SK-N-SH treated with all-trans-retinoic acid at 6 μM for 48 hours (cell line): ENCODE data around the gene RFX4.

Experiments used
- ATAC-seq: fragments of 200-7000 bp; cut with Tn5 transposase; 3 replicates; pipeline ENCODE4 v1.9.1; 2020; ENCODE audit warnings: mild to moderate bottlenecking, moderate library complexity
- ARNTL ChIP-seq: fragments of 450-650 bp; formaldehyde crosslinking; IDR thresholded peaks from 2 replicates; pipeline ENCODE4 v1.5.0; 2020; ENCODE audit warnings: low read depth, mild to moderate bottlenecking, moderate library complexity, borderline replicate concordance
- BACH2 ChIP-seq: fragments of 250-450 bp; sonication (Bioruptor Pico); IDR thresholded peaks from 2 replicates; pipeline ENCODE4 v1.9.0; 2021; ENCODE audit warnings: mild to moderate bottlenecking, borderline replicate concordance
- ESRRG ChIP-seq: fragments of 250-450 bp; sonication (Bioruptor Pico); IDR thresholded peaks from 2 replicates; pipeline ENCODE4 v1.6.1; 2021; ENCODE audit warnings: mild to moderate bottlenecking
- GLIS3 ChIP-seq: fragments of 250-450 bp; sonication (Bioruptor Pico); IDR thresholded peaks from 2 replicates; pipeline ENCODE4 v1.5.0; 2020; ENCODE audit warnings: mild to moderate bottlenecking, moderate library complexity
- ISL1 ChIP-seq: fragments of 250-450 bp; sonication (Bioruptor Pico); IDR thresholded peaks from 2 replicates; pipeline ENCODE4 v2.1.2; 2022; ENCODE audit warnings: mild to moderate bottlenecking, moderate library complexity
- OSR1 ChIP-seq: fragments of 250-450 bp; sonication (Bioruptor Pico); IDR thresholded peaks from 2 replicates; pipeline ENCODE4 v1.8.0; 2022; ENCODE audit warnings: moderate library complexity, mild to moderate bottlenecking, inconsistent platforms
- PPARA ChIP-seq: fragments of 250-450 bp; sonication (Bioruptor Pico); IDR thresholded peaks from 2 replicates; pipeline ENCODE4 v1.5.0; 2020; ENCODE audit warnings: mild to moderate bottlenecking, borderline replicate concordance
- SNAI2 ChIP-seq: fragments of 250-450 bp; sonication (Bioruptor Pico); IDR thresholded peaks from 2 replicates; pipeline ENCODE4 v1.5.0; 2020; ENCODE audit warnings: mild to moderate bottlenecking, moderate library complexity
- TCF4 ChIP-seq: fragments of 250-450 bp; sonication (Bioruptor Pico); IDR thresholded peaks from 2 replicates; pipeline ENCODE4 v1.8.0; 2021; ENCODE audit warnings: mild to moderate bottlenecking, moderate library complexity, borderline replicate concordance
- TOX ChIP-seq: fragments of 250-450 bp; sonication (Bioruptor Pico); IDR thresholded peaks from 2 replicates; pipeline ENCODE4 v1.8.0; 2021; ENCODE audit warnings: mild to moderate bottlenecking, moderate library complexity, borderline replicate concordance
- ZC3H10 ChIP-seq: fragments of 250-450 bp; sonication (Bioruptor Pico); IDR thresholded peaks from 2 replicates; pipeline ENCODE4 v1.5.1; 2021; ENCODE audit warnings: mild to moderate bottlenecking, moderate library complexity
- ZFP3 ChIP-seq: fragments of 250-450 bp; sonication (Bioruptor Pico); IDR thresholded peaks from 2 replicates; pipeline ENCODE4 v1.5.0; 2020; ENCODE audit warnings: mild to moderate bottlenecking, moderate library complexity
- ZFP30 ChIP-seq: fragments of 450-650 bp; formaldehyde crosslinking; IDR thresholded peaks from 2 replicates; pipeline ENCODE4 v1.5.0; 2022; ENCODE audit warnings: mild to moderate bottlenecking, moderate library complexity
- ZNF565 ChIP-seq: fragments of 450-650 bp; formaldehyde crosslinking; conservative IDR thresholded peaks from 2 replicates; pipeline ENCODE4 v1.5.0; 2020; ENCODE audit warnings: low read depth, mild to moderate bottlenecking, moderate library complexity
- ZNF70 ChIP-seq: fragments of 450-650 bp; formaldehyde crosslinking; IDR thresholded peaks from 2 replicates; pipeline ENCODE4 v1.5.0; 2020; ENCODE audit warnings: mild to moderate bottlenecking, moderate library complexity
- ZNF8 ChIP-seq: fragments of 450-650 bp; formaldehyde crosslinking; IDR thresholded peaks from 2 replicates; pipeline ENCODE4 v1.5.0; 2020; ENCODE audit warnings: mild to moderate bottlenecking, moderate library complexity
- TF ChIP-seq, protein P1 (sequence below): fragments of 250-450 bp; sonication (Bioruptor Pico); IDR thresholded peaks from 2 replicates; pipeline ENCODE4 v1.5.1; 2021; ENCODE audit warnings: mild to moderate bottlenecking, moderate library complexity
- TF ChIP-seq, protein P2 (sequence below): fragments of 250-450 bp; sonication (Bioruptor Pico); IDR thresholded peaks from 2 replicates; pipeline ENCODE4 v1.5.0; 2020; ENCODE audit warnings: mild to moderate bottlenecking, moderate library complexity
- TF ChIP-seq, protein P3 (sequence below): fragments of 250-450 bp; sonication (Bioruptor Pico); IDR thresholded peaks from 2 replicates; pipeline ENCODE4 v1.8.0; 2020; ENCODE audit warnings: mild to moderate bottlenecking, moderate library complexity, borderline replicate concordance
- TF ChIP-seq, protein P4 (sequence below): fragments of 250-450 bp; sonication (Bioruptor Pico); IDR thresholded peaks from 2 replicates; pipeline ENCODE4 v1.8.0; 2021; ENCODE audit warnings: low read depth, mild to moderate bottlenecking, moderate library complexity, borderline replicate concordance

The RFX4 gene

DNA sequence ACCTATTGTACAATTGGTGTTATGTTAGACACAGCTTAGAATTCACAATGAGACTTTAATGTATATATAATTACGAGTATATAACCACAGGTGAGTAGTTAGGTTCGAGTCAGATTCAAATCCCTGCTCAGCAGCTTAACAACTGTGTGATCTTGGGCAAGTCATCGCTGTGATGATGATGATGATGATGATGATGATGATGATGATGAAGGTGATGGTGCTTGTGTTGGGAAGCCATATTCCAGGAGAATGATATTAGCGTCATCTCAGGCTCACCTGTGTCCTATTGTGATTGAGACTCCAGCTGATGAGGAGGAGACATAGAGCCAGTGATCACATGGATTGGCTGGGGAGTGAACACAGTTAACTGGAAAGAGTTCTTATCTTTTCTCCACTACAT, 16.5 kb downstream of the RFX4 start (continued):
- TF ChIP-seq, protein P1, sequence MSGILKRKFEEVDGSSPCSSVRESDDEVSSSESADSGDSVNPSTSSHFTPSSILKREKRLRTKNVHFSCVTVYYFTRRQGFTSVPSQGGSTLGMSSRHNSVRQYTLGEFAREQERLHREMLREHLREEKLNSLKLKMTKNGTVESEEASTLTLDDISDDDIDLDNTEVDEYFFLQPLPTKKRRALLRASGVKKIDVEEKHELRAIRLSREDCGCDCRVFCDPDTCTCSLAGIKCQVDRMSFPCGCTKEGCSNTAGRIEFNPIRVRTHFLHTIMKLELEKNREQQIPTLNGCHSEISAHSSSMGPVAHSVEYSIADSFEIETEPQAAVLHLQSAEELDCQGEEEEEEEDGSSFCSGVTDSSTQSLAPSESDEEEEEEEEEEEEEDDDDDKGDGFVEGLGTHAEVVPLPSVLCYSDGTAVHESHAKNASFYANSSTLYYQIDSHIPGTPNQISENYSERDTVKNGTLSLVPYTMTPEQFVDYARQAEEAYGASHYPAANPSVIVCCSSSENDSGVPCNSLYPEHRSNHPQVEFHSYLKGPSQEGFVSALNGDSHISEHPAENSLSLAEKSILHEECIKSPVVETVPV (CRISPR knock-in tag), result no peak
- no peak for TF ChIP-seq TCF4 (CRISPR knock-in tag)
- no peak for TF ChIP-seq OSR1 (CRISPR knock-in tag)
- TF ChIP-seq PPARA (CRISPR knock-in tag), result no peak
- no peak for TF ChIP-seq ESRRG (CRISPR knock-in tag)
- TF ChIP-seq ZC3H10, result no peak

DNA sequence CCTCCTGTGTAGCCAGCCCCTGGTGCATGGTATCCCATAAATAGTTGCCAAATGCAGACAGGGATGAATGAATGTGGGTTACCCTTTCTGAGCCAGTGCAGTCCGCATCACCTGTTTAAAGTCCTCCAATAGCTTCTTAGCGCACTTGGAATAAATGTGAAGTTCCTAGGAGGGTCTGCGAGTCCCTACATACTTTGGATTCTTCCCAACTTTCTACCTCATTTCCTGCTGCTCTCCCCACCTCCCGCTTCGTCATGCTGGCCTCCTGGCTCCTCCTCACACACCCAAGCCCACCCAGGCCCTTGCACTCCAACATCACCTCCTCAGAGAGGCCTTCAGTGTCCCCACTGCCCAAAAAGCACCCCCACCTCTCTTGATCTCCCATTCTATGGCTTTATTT, 17.7 kb downstream of the RFX4 start:
- no peak for ATAC-seq
- TF ChIP-seq SNAI2 (CRISPR knock-in tag) (no peak), ISL1 (CRISPR knock-in tag) (no peak), ZFP30 (CRISPR knock-in tag) (no peak), BACH2 (no peak), TOX (no peak), ARNTL (CRISPR knock-in tag) (no peak), ZFP3 (no peak), ZNF565 (no peak), GLIS3 (no peak), ZNF8 (CRISPR knock-in tag) (no peak), TCF4 (CRISPR knock-in tag) (no peak)
- TF ChIP-seq, protein P2, sequence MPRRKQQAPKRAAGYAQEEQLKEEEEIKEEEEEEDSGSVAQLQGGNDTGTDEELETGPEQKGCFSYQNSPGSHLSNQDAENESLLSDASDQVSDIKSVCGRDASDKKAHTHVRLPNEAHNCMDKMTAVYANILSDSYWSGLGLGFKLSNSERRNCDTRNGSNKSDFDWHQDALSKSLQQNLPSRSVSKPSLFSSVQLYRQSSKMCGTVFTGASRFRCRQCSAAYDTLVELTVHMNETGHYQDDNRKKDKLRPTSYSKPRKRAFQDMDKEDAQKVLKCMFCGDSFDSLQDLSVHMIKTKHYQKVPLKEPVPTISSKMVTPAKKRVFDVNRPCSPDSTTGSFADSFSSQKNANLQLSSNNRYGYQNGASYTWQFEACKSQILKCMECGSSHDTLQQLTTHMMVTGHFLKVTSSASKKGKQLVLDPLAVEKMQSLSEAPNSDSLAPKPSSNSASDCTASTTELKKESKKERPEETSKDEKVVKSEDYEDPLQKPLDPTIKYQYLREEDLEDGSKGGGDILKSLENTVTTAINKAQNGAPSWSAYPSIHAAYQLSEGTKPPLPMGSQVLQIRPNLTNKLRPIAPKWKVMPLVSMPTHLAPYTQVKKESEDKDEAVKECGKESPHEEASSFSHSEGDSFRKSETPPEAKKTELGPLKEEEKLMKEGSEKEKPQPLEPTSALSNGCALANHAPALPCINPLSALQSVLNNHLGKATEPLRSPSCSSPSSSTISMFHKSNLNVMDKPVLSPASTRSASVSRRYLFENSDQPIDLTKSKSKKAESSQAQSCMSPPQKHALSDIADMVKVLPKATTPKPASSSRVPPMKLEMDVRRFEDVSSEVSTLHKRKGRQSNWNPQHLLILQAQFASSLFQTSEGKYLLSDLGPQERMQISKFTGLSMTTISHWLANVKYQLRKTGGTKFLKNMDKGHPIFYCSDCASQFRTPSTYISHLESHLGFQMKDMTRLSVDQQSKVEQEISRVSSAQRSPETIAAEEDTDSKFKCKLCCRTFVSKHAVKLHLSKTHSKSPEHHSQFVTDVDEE (CRISPR knock-in tag), result no peak
- TF ChIP-seq, protein P3, sequence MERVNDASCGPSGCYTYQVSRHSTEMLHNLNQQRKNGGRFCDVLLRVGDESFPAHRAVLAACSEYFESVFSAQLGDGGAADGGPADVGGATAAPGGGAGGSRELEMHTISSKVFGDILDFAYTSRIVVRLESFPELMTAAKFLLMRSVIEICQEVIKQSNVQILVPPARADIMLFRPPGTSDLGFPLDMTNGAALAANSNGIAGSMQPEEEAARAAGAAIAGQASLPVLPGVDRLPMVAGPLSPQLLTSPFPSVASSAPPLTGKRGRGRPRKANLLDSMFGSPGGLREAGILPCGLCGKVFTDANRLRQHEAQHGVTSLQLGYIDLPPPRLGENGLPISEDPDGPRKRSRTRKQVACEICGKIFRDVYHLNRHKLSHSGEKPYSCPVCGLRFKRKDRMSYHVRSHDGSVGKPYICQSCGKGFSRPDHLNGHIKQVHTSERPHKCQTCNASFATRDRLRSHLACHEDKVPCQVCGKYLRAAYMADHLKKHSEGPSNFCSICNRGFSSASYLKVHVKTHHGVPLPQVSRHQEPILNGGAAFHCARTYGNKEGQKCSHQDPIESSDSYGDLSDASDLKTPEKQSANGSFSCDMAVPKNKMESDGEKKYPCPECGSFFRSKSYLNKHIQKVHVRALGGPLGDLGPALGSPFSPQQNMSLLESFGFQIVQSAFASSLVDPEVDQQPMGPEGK (CRISPR knock-in tag), result no peak

DNA sequence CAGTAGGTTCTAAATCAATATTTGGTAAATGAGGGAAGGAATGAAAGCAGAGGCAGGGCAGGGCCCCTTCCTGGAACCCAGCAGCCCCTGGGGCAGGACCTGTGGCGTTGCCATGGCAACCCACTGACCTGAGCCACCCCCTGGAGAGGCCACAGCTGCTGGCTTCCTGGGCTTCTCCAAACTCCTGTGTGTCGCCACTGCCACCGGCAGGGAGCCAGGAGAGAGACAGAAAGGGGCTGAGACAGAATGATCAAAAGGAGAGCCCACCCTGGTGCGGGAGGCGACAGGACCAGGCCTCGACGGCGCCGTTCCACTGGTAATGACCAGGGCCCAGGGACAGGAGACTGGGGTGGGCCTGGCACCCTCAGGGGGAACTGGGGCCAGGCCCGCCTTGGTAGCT, 18.2 kb downstream of the RFX4 start:
- no peak for ATAC-seq
- TF ChIP-seq ISL1 (CRISPR knock-in tag) (no peak), OSR1 (CRISPR knock-in tag) (no peak), ZC3H10 (no peak), TCF4 (CRISPR knock-in tag) (no peak), ZFP3 (no peak), ARNTL (CRISPR knock-in tag) (no peak), ZFP30 (CRISPR knock-in tag) (no peak), ZNF70 (CRISPR knock-in tag) (no peak), BACH2 (no peak)
- TF ChIP-seq, protein P4, sequence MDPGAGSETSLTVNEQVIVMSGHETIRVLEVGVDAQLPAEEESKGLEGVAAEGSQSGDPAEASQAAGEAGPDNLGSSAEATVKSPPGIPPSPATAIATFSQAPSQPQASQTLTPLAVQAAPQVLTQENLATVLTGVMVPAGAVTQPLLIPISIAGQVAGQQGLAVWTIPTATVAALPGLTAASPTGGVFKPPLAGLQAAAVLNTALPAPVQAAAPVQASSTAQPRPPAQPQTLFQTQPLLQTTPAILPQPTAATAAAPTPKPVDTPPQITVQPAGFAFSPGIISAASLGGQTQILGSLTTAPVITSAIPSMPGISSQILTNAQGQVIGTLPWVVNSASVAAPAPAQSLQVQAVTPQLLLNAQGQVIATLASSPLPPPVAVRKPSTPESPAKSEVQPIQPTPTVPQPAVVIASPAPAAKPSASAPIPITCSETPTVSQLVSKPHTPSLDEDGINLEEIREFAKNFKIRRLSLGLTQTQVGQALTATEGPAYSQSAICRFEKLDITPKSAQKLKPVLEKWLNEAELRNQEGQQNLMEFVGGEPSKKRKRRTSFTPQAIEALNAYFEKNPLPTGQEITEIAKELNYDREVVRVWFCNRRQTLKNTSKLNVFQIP, result no peak

DNA sequence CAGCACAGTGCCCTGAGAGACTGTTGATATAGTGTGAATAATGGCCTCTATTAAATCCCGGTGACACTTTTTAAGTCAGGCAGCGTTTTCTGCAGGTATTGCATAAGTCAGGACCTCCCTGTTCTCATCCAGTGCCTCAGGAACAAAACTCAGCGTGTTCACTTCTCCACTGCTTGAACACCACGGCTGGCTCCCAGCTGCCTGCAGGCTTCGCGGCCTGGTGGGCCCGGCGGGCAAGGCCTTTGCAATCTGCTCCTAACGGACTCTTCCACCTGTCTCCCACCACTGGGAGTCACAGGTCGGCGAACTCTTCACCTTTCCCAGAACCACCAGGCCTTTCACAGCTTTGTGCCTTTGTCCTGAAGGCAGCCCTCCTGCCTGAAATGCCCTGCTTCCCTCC, 18.7 kb downstream of the RFX4 start:
- no peak for TF ChIP-seq GLIS3
- TF ChIP-seq, protein P3 (CRISPR knock-in tag), result no peak
- no peak for ATAC-seq
